ENCODE results near the gene PCGF6.
"Not testable (repeated sequence)": the region's sequence is repeated elsewhere in the genome, so short reads cannot be mapped to it uniquely, and the experiment has no call there.

Gene PCGF6

DNA sequence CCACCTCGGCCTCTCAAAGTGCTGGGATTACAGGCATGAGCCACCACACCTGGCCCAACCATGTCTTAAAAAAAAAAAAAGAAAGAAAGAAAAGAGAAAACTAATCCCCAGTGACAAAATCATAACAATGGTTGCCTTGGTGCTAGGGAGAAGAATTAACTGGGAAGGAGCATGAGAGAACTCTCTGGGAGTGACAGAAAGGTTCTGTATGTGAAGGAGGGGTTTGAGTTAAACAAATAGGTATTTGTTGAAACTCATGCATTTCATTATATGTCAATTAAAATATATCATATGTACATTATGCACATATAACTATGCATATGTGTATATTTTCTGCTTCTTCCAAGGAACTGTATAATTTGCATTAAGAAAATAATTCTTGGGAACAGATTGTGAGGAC, 40.7 kb downstream of the PCGF6 start:
- DNase-seq = no peak

GRCh38 chr10:103307594-103307993, 43.3 kb downstream of the PCGF6 start:
- no peak for DNase-seq

GRCh38 chr10:103295374-103296015, 55.4 kb downstream of the PCGF6 start:
- DNase-seq = no peak

- DNase-seq = no peak
Measured at GRCh38 chr10:103291588-103291987, 59.4 kb downstream of the PCGF6 start.

DNA sequence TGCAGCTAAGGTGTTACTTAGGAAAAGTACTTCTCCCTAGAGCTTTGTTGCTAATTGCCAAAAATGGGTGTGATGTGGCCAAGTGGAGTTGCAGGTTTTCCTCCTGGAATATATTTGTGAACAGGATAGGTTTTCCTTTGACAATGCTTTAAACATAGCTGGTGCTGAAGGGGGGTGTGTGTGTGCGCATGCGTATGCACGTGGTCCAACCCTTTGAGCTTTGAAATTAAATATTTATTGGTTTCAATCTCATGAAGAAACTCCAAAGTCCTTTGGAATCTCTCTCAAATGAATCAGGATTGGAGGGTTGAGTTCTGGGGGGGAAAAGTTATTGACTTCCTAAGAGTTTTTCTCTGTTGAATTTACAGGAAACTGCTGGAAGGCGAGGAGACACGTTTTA, 62.9 kb downstream of the PCGF6 start:
- no peak for DNase-seq

DNA sequence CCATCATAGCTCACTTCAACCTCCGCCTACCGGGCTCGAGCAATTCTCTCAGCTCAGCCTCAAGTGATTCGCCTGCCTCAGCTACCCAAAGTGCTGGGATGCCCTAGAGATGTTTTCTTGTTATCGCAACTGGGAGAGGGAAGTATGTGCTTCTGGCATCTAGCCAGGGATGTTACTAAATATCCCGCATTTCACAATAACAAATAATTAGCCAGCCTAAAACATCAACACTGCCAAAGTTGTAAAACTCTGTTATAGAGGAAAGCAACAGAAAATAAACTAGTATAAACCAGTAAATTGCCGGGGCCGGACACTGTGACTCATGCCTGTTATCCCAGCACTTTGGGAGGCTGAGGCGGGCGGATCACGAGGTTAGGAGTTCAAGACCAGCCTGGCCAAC, 66.8 kb downstream of the PCGF6 start:
- no peak for DNase-seq

DNA sequence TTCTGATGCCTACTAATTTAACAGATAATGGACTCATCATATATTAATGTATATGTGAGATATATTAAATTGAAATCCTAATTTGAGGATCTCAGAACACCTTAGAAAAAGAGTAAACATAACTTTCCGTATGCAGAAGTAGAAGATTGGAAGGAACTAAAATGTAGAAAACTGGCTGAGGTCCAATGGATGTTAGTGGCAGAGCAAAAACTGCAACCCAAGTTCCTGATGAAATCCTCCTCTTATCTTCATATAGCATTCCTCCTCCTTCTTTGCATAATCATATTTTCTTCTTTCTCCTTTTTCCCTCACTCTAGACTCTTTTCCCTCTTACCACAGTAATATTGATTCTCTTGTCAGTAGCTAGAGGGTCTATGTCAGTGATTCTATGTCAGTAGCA, 68.0 kb downstream of the PCGF6 start:
- no peak for DNase-seq

GRCh38 chr10:103281753-103282152, 69.2 kb downstream of the PCGF6 start:
- DNase-seq = no peak

DNA sequence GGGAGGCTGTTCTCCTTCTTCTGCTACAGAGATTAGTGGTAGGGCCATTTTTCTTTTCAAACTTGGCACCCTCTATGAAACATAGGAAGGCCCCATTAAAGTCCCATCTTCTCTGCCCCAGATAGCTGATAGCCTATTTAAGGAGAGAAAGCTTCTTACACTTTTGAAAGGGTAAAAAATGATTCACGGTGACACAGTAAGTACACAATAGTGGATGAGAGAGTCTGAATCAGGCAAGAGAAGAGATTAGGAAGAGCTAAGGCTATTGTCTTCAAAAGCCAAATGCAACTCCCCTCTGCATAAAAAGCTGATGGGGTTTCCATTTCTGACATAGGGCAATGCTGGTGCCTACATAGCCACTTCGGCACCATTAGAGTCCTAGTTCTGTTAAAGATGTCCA, 70.4 kb downstream of the PCGF6 start:
- no peak for DNase-seq

DNA sequence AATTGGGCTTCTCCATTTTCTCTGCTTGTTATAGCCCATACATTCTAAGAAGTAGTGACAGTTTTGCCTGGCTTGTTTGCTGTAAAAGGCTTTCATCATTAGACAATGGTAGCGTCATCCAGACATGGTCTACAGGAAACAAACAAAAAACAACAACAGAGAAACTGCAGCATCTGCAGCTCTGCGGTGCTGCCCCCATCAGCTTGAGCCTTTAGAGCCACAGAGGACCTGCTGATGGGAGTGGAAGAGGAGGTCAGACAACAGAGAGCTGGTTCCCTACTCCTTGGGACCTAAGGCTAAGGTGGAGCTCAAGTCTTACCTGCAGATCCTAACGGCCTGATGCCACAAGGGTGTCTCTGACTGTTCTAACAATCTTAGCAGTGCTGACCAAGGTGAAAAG, 70.9 kb downstream of the PCGF6 start:
- DNase-seq = no peak

DNA sequence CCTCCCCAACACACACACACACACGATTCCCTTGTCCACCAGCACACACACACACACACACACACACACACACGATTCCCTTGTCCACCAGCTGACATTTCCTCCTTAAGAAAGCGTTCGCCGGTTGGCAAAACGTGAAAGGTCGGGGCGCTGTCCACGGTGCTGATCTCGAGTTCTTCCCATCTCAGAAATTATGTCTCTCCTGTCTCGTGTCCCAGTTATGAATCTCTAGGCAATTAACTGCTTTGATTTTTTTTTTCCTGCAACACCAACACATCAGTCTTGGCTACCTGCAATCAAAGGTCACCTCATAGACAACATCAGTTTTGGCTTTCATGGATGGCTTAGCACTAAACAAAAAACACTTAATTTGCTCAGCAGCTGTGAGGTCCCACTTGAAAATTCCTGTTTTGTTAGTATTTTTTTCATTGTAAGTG, 72.1 kb downstream of the PCGF6 start:
- DNase-seq = peak; percentile 49

GRCh38 chr10:103278537-103278823, 72.5 kb downstream of the PCGF6 start:
- no peak for DNase-seq

DNA sequence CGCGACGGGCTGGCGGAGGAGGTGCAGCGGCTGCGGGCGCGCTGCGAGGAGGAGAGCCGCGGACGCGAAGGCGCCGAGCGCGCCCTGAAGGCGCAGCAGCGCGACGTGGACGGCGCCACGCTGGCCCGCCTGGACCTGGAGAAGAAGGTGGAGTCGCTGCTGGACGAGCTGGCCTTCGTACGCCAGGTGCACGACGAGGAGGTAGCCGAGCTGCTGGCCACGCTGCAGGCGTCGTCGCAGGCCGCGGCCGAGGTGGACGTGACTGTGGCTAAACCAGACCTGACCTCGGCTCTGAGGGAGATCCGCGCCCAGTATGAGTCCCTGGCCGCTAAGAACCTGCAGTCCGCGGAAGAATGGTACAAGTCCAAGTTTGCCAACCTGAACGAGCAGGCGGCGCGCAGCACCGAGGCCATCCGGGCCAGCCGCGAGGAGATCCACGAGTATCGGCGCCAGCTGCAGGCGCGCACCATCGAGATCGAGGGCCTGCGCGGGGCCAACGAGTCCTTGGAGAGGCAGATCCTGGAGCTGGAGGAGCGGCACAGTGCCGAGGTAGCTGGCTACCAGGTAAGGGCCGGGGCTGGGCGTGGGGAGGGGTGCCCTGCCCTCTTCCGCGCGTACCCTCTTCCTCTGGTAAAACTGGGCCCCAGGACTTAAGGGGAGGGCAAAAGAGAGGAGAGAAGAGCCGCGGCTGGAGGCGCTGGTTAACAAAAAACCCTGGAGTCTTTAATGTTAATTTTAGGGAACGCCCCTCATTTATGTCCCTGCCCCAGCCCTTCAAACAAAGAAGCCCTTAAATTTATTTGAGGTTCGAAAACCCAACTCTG, 73.0 kb downstream of the PCGF6 start:
- DNase-seq = no peak

DNA sequence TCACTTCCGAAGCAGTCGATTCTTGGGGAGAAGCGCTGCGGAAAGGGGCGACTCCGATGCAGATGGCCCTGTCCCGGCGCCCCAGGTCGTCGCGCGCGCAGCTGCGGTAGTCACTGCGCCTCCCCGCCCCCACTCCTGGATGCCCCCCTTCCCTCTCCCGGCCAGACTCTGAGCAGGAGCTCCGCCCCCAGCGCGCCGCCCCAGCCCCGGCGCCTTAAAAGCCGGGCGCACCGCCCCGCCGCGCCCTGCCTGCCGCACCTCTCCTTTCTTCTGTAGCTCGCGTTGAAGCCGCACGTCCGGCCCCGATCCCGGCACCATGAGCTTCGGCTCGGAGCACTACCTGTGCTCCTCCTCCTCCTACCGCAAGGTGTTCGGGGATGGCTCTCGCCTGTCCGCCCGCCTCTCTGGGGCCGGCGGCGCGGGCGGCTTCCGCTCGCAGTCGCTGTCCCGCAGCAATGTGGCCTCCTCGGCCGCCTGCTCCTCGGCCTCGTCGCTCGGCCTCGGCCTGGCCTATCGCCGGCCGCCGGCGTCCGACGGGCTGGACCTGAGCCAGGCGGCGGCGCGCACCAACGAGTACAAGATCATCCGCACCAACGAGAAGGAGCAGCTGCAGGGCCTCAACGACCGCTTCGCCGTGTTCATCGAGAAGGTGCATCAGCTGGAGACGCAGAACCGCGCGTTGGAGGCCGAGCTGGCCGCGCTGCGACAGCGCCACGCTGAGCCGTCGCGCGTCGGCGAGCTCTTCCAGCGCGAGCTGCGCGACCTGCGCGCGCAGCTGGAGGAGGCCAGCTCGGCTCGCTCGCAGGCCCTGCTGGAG, 73.8 kb downstream of the PCGF6 start, which contains the start of gene INA:
INA (plus strand) TSS at position 243 of the 817 bp plus-strand sequence; CDS start at position 317, 74 bp downstream.
- peak; percentile 1 for DNase-seq

GRCh38 chr10:103276251-103276895, 74.6 kb downstream of the PCGF6 start:
- DNase-seq = no peak

DNA sequence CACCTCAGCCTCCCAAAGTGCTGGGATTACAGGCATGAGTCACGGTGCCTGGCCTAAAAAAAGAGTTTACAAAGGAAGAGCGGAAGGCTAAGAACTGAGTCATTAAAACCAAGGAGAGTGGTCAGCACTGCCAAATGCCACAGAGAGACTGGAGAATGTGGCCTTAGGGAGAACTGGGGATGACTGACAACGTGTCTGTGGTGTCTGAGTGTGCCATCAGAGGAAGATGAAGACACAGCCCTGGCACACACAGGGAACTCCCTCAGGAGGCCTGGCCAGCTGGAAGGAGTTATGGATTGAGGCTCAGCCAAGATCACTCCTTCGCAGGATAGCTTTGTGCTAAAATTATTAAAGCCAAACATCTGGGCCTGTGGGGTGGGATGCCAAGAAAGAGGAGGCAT, 77.9 kb downstream of the PCGF6 start:
- DNase-seq = no peak

DNA sequence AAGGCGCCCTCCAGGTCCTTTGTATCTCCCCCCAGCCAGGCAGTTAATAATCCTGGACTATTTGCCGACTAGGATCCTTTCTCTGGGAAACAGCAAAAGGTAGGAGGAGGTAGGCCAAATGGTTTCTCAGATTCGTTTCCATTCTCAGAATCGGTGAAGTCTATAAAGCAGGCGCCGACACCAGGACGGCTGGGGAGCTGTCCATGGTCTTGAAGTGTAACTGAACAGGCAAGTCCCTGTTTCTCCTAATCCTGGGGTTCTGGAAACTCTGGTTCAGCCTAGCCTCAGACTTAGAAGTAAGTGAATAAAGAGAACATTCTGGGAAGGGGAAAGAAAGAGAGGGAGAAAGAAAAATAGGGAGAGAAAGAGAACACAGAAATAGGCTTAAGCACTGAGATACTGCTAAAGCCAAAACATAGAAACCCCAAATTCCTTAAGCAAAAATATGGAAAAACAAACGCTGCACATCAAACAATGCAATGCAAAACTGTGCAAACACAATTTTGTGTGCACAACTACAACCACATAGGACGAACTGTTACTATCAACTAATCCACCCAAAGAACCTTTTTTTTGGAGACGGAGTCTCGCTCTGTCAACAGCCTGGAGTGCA, 85.1 kb downstream of the PCGF6 start:
- peak; percentile 20 for DNase-seq

DNA sequence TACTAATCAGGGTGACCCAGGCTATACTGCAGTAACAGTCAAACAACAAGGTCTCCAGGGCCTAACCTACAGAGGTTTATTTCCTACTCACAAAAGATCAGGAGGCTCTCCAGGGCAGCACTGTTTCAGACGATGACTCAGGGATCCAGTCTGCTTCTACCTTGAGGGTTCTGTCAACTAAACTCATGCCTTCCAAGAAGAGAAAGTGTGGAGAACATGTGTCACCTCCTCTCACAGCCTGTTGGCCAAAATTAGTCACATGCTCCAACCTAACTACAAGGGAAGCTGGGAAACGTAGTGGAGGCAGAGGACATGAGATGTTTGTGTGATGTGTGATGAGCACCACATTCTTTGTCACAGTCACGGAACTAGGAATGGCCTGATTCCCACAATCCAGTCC, 88.7 kb downstream of the PCGF6 start:
- no peak for DNase-seq

DNA sequence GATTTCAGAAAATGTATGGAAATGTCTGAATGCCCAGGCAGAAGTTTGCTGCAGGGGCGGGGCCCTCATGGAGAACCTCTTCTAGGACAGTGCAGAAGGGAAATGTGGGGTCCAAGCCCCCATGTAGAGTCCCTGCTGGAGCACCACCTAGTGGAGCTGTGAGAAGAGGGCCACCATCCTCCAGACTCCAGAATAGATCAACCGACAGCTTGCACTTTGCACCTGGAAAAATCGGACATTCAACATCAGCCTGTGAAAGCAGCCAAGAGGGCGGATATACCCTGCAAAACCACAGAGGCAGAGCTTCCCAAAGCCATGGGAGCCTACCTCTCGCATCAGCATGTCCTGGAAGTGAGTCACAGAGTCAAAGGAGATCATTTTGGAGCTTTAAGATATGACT, 91.0 kb downstream of the PCGF6 start:
- DNase-seq = no peak

DNA sequence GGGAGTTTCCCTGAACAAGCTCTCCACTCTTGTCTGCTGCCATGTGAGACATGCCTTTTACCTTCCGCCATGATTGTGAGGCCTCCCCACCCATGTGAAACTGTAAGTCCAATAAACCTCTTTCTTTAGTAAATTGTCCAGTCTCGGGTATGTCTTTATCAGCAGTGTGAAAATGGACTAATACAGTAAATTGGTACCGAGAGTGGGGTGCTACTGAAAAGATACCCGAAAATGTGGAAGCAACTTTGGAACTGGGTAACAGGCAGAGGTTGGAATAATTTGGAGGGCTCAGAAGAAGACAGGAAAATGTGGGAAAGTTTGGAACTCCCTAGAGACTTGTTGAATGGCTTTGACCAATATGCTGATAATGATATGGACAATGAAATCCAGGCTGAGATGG, 92.0 kb downstream of the PCGF6 start:
- DNase-seq = not testable (repeated sequence)

- no peak for DNase-seq
Measured at GRCh38 chr10:103257812-103258211, 93.1 kb downstream of the PCGF6 start.

DNA sequence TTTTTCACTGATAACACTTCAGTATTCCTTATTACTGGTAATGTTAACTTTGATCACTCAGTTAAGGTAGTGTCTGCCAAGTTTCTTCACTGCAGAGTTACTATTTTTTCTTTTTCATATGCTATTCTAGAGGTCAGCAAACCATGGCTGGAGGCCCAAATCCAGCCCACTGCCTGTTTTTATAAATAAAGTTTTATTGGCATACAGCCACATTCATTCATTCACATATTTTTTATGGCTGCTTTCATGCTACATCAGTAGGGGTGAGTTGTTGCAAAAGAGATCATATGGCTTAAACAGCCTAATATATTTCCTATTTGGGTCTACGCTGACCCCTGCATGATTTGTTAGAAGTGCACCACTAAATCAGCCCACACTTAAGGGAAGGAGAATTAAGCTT, 94.3 kb downstream of the PCGF6 start:
- no peak for DNase-seq

Measured in activated CD4-positive, alpha-beta T cell treated with anti-CD3 and anti-CD28 coated beads, Interleukin-2, amount 50 U/mL, for 1 hour (primary cell).